ENCODE data around the gene CAAP1. TPM values are rescaled to one million over a fixed set of nuclear protein-coding genes. Genes with fewer than 3 reads are reported as not detected.

Gene CAAP1
- total RNA-seq, 2 donors from 2014 or later, result 28.8 to 38.0 TPM

DNA sequence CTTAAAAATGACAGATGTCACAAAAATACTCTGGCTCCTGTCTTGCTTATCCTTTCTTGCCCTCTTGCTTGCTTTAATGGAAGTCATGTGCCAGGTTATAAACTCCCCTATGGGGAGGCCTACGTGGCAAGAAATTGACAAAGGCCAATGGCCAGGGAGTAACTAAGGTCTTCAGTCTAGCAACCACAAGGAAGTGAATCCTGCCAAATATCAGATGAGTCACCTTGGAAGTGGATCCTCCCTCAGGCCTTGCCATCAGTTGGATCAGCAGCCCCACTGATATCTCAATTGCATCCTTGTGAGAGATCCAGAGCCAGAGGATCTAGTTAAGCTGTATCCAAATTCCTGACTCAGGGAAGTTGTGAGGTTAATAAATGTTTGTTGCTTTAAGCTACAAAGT is 82.8 kb downstream of the CAAP1 start:
- no peaks in the 10 kb centered on the region for H3K36me3 ChIP-seq
- intact Hi-C loops (cut with DNase I), result no loop called here
- H3K27ac ChIP-seq, result no peak overlapping the region
- H3K27me3 ChIP-seq, result no peaks in the 10 kb centered on the region
- H3K9ac ChIP-seq (ENCODE audit: low read depth in 2 of 2, low read length in 2 of 2), result no peak overlapping the region
- no peak overlapping the region for H3K4me3 ChIP-seq
- H3K9me3 ChIP-seq, result no peaks in the 10 kb centered on the region
- H3K4me1 ChIP-seq, result no peaks in the 10 kb centered on the region
- TF ChIP-seq, protein P1, sequence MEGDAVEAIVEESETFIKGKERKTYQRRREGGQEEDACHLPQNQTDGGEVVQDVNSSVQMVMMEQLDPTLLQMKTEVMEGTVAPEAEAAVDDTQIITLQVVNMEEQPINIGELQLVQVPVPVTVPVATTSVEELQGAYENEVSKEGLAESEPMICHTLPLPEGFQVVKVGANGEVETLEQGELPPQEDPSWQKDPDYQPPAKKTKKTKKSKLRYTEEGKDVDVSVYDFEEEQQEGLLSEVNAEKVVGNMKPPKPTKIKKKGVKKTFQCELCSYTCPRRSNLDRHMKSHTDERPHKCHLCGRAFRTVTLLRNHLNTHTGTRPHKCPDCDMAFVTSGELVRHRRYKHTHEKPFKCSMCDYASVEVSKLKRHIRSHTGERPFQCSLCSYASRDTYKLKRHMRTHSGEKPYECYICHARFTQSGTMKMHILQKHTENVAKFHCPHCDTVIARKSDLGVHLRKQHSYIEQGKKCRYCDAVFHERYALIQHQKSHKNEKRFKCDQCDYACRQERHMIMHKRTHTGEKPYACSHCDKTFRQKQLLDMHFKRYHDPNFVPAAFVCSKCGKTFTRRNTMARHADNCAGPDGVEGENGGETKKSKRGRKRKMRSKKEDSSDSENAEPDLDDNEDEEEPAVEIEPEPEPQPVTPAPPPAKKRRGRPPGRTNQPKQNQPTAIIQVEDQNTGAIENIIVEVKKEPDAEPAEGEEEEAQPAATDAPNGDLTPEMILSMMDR (IDR thresholded peaks at IDR 0.05), result no peak
- no peak for DNase-seq

DNA sequence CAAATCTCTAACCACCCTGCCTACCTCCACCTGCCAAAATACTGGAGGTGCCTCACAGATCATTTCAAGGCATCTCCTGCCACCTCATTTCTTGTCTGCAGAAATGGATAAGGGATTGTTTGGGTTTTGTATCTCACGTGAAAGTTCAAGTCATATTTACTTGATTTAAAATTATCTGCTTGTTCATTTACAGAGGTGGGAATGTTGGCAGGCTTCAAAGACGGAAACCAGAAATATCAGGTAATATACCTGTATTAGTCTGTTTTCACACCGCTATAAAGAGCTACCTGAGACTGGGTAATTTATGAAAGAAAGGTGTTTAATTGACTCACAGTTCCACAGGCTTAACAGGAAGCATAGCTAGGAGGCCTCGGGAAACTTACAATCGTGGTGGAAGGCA is 85.4 kb downstream of the CAAP1 start:
- H3K9ac ChIP-seq (ENCODE audit: low read depth in 2 of 2, low read length in 2 of 2), result no peak overlapping the region
- no peaks in the 10 kb centered on the region for H3K9me3 ChIP-seq
- TF ChIP-seq, protein P1 (IDR thresholded peaks at IDR 0.05), result no peak
- no peaks in the 10 kb centered on the region for H3K27me3 ChIP-seq
- no peak for DNase-seq
- no peaks in the 10 kb centered on the region for H3K36me3 ChIP-seq
- H3K4me1 ChIP-seq, result no peaks in the 10 kb centered on the region
- intact Hi-C loops (cut with DNase I), result no loop called here
- no peak overlapping the region for H3K4me3 ChIP-seq
- no peak overlapping the region for H3K27ac ChIP-seq

DNA sequence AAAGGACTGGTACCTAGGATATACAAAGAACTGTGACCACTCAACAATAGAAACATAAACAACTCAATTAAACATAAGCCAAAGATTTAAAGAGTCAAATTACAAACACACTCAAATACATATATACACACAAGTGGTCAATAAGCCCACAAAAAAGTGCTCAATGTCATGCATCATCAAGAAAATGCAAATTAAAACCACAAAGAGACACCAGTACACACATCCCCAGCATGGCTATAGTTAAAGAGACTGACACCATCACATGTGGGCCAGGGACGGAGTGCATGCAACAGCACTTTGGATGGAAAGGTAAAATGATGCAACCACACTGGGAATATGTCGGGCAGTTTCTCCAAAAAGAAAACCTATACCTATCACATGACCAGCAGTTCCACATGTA is 89.7 kb downstream of the CAAP1 start:
- TF ChIP-seq, protein P1 (IDR thresholded peaks at IDR 0.05), result no peak
- Histone ChIP-seq H3K4me1 (no peaks in the 10 kb centered on the region), H3K9me3 (no peaks in the 10 kb centered on the region), H3K27ac (no peak overlapping the region), H3K9ac (ENCODE audit: low read depth in 2 of 2, low read length in 2 of 2) (no peak overlapping the region), H3K27me3 (no peaks in the 10 kb centered on the region), H3K4me3 (no peak overlapping the region), H3K36me3 (no peaks in the 10 kb centered on the region)
- intact Hi-C loops (cut with DNase I), result no loop called here
- DNase-seq, result no peak

DNA sequence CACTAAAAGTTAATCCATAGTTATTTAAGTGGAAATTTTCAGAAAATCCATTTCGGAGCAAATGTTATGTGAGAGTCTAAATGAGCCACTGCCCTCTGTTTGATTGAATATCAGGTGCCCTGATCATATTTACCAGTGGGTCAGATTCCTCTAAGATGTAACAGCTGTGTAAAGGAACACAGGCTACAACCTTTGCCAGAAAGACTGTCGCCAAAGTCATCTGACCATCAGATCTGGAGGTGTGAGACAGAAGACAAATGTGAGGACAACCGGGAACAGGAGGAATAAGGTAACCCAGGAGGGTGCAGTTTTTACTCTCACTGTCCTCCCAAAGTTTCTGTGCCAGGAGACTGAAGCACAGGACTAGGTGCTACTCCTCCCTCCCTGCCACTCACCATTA is 90.8 kb downstream of the CAAP1 start:
- intact Hi-C loops (cut with DNase I), result no loop called here
- H3K4me1 ChIP-seq, result no peaks in the 10 kb centered on the region
- H3K9me3 ChIP-seq, result no peaks in the 10 kb centered on the region
- no peaks in the 10 kb centered on the region for H3K27me3 ChIP-seq
- H3K36me3 ChIP-seq, result no peaks in the 10 kb centered on the region
- no peak overlapping the region for H3K27ac ChIP-seq
- H3K4me3 ChIP-seq, result no peak overlapping the region
- TF ChIP-seq, protein P1 (IDR thresholded peaks at IDR 0.05), result no peak
- DNase-seq, result no peak
- no peak overlapping the region for H3K9ac ChIP-seq (ENCODE audit: low read depth in 2 of 2, low read length in 2 of 2)

DNA sequence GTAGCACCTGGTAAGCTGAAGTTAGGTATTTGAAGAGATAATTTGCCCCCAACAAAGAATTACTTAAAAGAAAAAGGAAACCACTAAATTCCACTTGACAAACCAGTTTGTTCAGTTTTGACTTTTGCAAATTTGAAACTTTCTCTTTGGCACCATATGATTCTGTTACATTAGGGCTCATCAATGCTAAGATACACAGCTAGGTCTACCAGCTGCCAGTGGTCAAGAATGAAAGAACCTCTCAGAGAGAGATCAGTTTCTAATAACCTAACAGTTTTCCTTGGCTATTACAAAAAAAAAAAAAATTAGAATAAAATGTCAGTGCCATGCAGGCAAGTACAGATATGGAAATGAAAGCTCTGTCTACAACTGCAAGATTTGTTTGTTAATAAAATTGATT is 92.3 kb downstream of the CAAP1 start:
- intact Hi-C loops (cut with DNase I), result no loop called here
- Histone ChIP-seq H3K27ac (no peak overlapping the region), H3K27me3 (no peaks in the 10 kb centered on the region), H3K4me1 (no peaks in the 10 kb centered on the region), H3K9ac (ENCODE audit: low read depth in 2 of 2, low read length in 2 of 2) (no peak overlapping the region), H3K36me3 (no peaks in the 10 kb centered on the region), H3K4me3 (no peak overlapping the region), H3K9me3 (no peaks in the 10 kb centered on the region)
- TF ChIP-seq, protein P1 (IDR thresholded peaks at IDR 0.05), result no peak
- DNase-seq, result no peak

DNA sequence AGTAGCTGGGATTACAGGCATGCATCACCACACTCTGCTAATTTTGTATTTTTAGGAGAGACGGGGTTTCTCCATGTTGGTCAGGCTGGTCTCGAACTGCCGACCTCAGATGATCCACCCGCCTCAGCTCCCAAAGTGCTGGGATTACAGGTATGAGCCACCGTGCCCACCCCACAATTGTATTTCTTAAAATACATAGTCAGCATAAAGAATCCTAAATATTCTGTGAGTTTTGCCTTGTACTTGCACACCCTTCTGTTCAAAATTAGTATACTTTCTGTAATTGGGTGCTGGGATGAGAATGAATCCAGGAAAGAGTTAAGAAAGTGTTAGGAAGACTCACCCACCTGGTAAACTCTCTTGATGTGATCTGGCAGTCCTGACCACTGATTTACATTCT is 101.3 kb downstream of the CAAP1 start:
- no peaks in the 10 kb centered on the region for H3K9me3 ChIP-seq
- no peaks in the 10 kb centered on the region for H3K36me3 ChIP-seq
- TF ChIP-seq, protein P1 (IDR thresholded peaks at IDR 0.05), result no peak
- no peaks in the 10 kb centered on the region for H3K27me3 ChIP-seq
- H3K27ac ChIP-seq, result no peak overlapping the region
- intact Hi-C loops (cut with DNase I), result no loop called here
- no peak for DNase-seq
- no peaks in the 10 kb centered on the region for H3K4me1 ChIP-seq
- H3K4me3 ChIP-seq, result no peak overlapping the region
- H3K9ac ChIP-seq (ENCODE audit: low read depth in 2 of 2, low read length in 2 of 2), result no peak overlapping the region
